H1 (cell line): Measurements from ENCODE around the gene PPP1R1A.

Experiments used
- CTCF ChIP-seq, 3 experiments: IDR thresholded peaks; 1 replicate in 2 of 3; 2 replicates in 1 of 3; pipeline versions ENCODE4 v1.5.1 to v1.6.1; 2011; ENCODE audit warnings: low read length in 3 of 3, mild to moderate bottlenecking in 3 of 3, inconsistent platforms in 2 of 3, low read depth in 1 of 3, moderate library complexity in 1 of 3; ENCODE audit not compliant: insufficient read depth in 1 of 3; ENCODE audit errors: control extremely low read depth in 1 of 3
- JUN ChIP-seq: IDR thresholded peaks from 2 replicates; pipeline ENCODE4 v1.6.1; 2011; ENCODE audit warnings: low read depth, mild to moderate bottlenecking, improper control_type of control experiment, low read length
- JUND ChIP-seq: IDR thresholded peaks from 2 replicates; pipeline ENCODE4 v1.6.1; 2011; ENCODE audit warnings: mild to moderate bottlenecking, improper control_type of control experiment, low read length
- POLR2A ChIP-seq, 2 experiments: IDR thresholded peaks; 1 replicate in 1 of 2; 2 replicates in 1 of 2; pipeline ENCODE4 v1.6.1; 2011; ENCODE audit warnings: low read depth in 2 of 2, low read length in 2 of 2, mild to moderate bottlenecking in 2 of 2; ENCODE audit errors: control extremely low read depth in 1 of 2
- SIN3A ChIP-seq, 2 experiments: IDR thresholded peaks in 1 of 2; conservative IDR thresholded peaks in 1 of 2; 2 replicates each; pipeline ENCODE4 v1.6.1; 2011 to 2012; ENCODE audit warnings: low read length in 2 of 2, improper control_type of control experiment in 1 of 2, low read depth in 1 of 2, mild to moderate bottlenecking in 1 of 2
- USF2 ChIP-seq: IDR thresholded peaks from 2 replicates; pipeline ENCODE4 v1.6.1; 2011; ENCODE audit warnings: low read length, improper control_type of control experiment
- YY1 ChIP-seq: IDR thresholded peaks from 2 replicates; pipeline ENCODE4 v1.6.1; 2011; ENCODE audit warnings: low read depth, mild to moderate bottlenecking, low read length

GRCh38 chr12:54584128-54584527 is 4.3 kb downstream of the PPP1R1A start:
- TF ChIP-seq CTCF (IDR thresholded peaks at IDR 0.05; ENCODE audit: control extremely low read depth in 1 of 3, insufficient read depth in 1 of 3, low read depth in 1 of 3, low read length in 3 of 3): no peak
- no peak for TF ChIP-seq JUND
- no peak for TF ChIP-seq POLR2A (IDR thresholded peaks at IDR 0.05; ENCODE audit: control extremely low read depth in 1 of 2, low read depth in 2 of 2, low read length in 2 of 2)
- TF ChIP-seq SIN3A (conservative IDR thresholded peaks at IDR 0.05 in 1 of 2, IDR thresholded peaks at IDR 0.05 in 1 of 2; ENCODE audit: low read depth in 1 of 2, low read length in 2 of 2): no peak
- TF ChIP-seq USF2: no peak
- TF ChIP-seq YY1: no peak
- no peak for TF ChIP-seq JUN
